Panc1 (cell line): ENCODE data around the gene GRP. TPM values are rescaled to one million over a fixed set of nuclear protein-coding genes. Genes with fewer than 3 reads are reported as not detected.
A peak's percentile ranks its signal among the peaks of the same experiment; 100 is the strongest.

ENCODE experiments used
- ATAC-seq: fragments of 200-7000 bp; cut with Tn5 transposase; 2 replicates; pipeline ENCODE4 v1.9.1; 2020; ENCODE audit warnings: mild to moderate bottlenecking, moderate library complexity
- BruUV-seq: library from RNA; stranded (reverse); fragments of 400-500 nt; replicated peaks from 2 replicates; lab custom pipeline; 2021; lab: Mats Ljungman, UMichigan
- CTCF ChIA-PET: fragments of 300-600 bp; sonication (Branson Sonifier 250); formaldehyde crosslinking; loops from one replicate; lab custom pipeline; 2022; ENCODE audit warnings: antibody characterized with exemption; lab: Charles Lee
- POLR2A ChIA-PET: fragments of 300-600 bp; sonication (Branson Sonifier 250); formaldehyde crosslinking; loops from one replicate; lab custom pipeline; 2022; ENCODE audit warnings: antibody characterized with exemption; lab: Charles Lee
- DNase-seq: peaks from one replicate; pipeline ENCODE4 v3.0.0-alpha.2; 2010; ENCODE audit warnings: low read depth, low spot score
- H3K27ac ChIP-seq: 2 replicates; pipeline ENCODE4 v1.5.1; 2011; ENCODE audit warnings: mild to moderate bottlenecking, low read length, inconsistent platforms
- H3K27me3 ChIP-seq: fragments of 200-500 bp; sonication (Bioruptor generic); 2 replicates; pipeline ENCODE4 v1.6.0; 2014; ENCODE audit warnings: low read length, inconsistent platforms; ENCODE audit not compliant: control insufficient read depth, insufficient read depth
- H3K36me3 ChIP-seq: fragments of 200-500 bp; sonication (Bioruptor generic); 2 replicates; pipeline ENCODE4 v1.5.1; 2014; ENCODE audit warnings: inconsistent platforms, mild to moderate bottlenecking, low read length, moderate library complexity; ENCODE audit not compliant: control insufficient read depth, insufficient read depth
- H3K4me1 ChIP-seq: 2 replicates; pipeline ENCODE4 v1.5.1; 2011; ENCODE audit warnings: inconsistent platforms, mild to moderate bottlenecking, low read length, moderate library complexity; ENCODE audit not compliant: control insufficient read depth, insufficient read depth
- H3K4me3 ChIP-seq, 2 experiments: 2 replicates each; pipeline ENCODE4 v1.5.1; 2011 to 2012; ENCODE audit warnings: low read depth in 2 of 2, low read length in 2 of 2, mild to moderate bottlenecking in 2 of 2, inconsistent platforms in 1 of 2, moderate library complexity in 1 of 2
- H3K9me3 ChIP-seq: fragments of 200-500 bp; sonication (Bioruptor generic); 2 replicates; pipeline ENCODE4 v1.5.1; 2014; ENCODE audit warnings: low read depth, mild to moderate bottlenecking, inconsistent platforms, low read length, moderate library complexity; ENCODE audit not compliant: control insufficient read depth, insufficient read depth
- POLR2AphosphoS5 ChIP-seq: IDR thresholded peaks from 2 replicates; pipeline ENCODE4 v1.6.1; 2012; ENCODE audit warnings: mild to moderate bottlenecking, low read depth, low read length, moderate library complexity
- SIN3A ChIP-seq: IDR thresholded peaks from 2 replicates; pipeline ENCODE4 v1.6.1; 2012; ENCODE audit warnings: low read depth, mild to moderate bottlenecking, low read length, moderate library complexity, borderline replicate concordance; ENCODE audit not compliant: insufficient read depth
- TCF7L2 ChIP-seq: IDR thresholded peaks from 2 replicates; pipeline ENCODE4 v1.6.1; 2011; ENCODE audit warnings: mild to moderate bottlenecking, low read depth, low read length, inconsistent platforms
- in situ Hi-C: cut with HindIII; loops from 2 replicates; pipeline ENCODE4 v1.10.0; 2016; ENCODE audit warnings: low sequenced_read_pairs, low pct_unique_long_range_greater_than_20kb
- intact Hi-C: fragments of 100-400 bp; cut with micrococcal nuclease; formaldehyde crosslinking; loops from one replicate; pipeline ENCODE4 v1.10.0; 2022; ENCODE audit not compliant: unreplicated experiment
- total RNA-seq: library from RNA; stranded (reverse); gene quantifications from one replicate; pipeline ENCODE4 v1.2.1, GENCODE V29; 2021; ENCODE audit not compliant: unreplicated experiment
- TF ChIP-seq, protein P1 (sequence below): fragments of 450-650 bp; IDR thresholded peaks from 2 replicates; pipeline ENCODE4 v1.5.1; 2017; ENCODE audit warnings: mild to moderate bottlenecking
- TF ChIP-seq, protein P2 (sequence below), 2 experiments: IDR thresholded peaks; 2 replicates each; pipeline ENCODE4 v1.6.1; 2011 to 2012; ENCODE audit warnings: low read depth in 2 of 2, control low read depth in 1 of 2, low read length in 1 of 2, mild to moderate bottlenecking in 1 of 2, moderate library complexity in 1 of 2; ENCODE audit not compliant: insufficient read depth in 1 of 2

Gene GRP
- total RNA-seq, 1 experiment from 2014 or later, result not detected

DNA sequence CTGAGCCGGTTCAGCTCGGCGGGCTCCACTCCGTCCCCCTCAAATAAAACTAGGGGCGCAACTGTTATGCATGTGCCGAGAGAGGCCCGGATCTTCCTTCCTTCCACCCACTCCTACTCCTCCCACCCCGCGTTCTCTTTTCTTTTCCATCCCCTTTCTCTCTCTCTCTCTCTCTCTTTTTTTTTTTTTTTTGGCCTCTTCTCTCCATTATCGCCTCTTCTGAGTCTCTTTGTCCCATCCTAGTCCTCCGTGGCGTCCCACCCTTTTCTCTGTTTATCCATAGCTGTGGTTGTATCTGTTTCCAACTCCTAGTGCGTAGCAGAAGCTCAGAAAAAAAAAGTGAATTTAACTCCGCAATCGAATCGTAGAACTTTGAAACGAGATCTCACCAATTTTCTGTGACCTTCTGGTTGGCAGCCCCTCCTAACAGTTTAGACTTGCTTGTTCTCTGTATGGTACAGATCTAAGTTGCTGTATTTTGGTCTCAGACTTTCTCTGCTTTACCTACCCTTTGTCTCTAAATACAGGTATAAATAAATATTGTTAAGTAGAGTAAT is 49.7 kb downstream of the GRP start:
- Histone ChIP-seq H3K27ac (no peak overlapping the region), H3K9me3 (no peaks in the 10 kb centered on the region), H3K36me3 (no peaks in the 10 kb centered on the region), H3K4me3 (peak overlapping the region; percentile 27 to 37), H3K27me3 (peaks cover 17% of the 10 kb centered on the region), H3K4me1 (no peaks in the 10 kb centered on the region)
- ATAC-seq (no peak), DNase-seq (no peak)
- ChIA-PET CTCF (interaction anchor here (1.9 kb wide), 1 partner anchor 133 kb away, joined by 4 read pairs; no protein-coding TSS in a partner anchor), POLR2A (no interaction called here)
- TF ChIP-seq, protein P1, sequence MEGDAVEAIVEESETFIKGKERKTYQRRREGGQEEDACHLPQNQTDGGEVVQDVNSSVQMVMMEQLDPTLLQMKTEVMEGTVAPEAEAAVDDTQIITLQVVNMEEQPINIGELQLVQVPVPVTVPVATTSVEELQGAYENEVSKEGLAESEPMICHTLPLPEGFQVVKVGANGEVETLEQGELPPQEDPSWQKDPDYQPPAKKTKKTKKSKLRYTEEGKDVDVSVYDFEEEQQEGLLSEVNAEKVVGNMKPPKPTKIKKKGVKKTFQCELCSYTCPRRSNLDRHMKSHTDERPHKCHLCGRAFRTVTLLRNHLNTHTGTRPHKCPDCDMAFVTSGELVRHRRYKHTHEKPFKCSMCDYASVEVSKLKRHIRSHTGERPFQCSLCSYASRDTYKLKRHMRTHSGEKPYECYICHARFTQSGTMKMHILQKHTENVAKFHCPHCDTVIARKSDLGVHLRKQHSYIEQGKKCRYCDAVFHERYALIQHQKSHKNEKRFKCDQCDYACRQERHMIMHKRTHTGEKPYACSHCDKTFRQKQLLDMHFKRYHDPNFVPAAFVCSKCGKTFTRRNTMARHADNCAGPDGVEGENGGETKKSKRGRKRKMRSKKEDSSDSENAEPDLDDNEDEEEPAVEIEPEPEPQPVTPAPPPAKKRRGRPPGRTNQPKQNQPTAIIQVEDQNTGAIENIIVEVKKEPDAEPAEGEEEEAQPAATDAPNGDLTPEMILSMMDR, result no peak
- TF ChIP-seq, protein P2, sequence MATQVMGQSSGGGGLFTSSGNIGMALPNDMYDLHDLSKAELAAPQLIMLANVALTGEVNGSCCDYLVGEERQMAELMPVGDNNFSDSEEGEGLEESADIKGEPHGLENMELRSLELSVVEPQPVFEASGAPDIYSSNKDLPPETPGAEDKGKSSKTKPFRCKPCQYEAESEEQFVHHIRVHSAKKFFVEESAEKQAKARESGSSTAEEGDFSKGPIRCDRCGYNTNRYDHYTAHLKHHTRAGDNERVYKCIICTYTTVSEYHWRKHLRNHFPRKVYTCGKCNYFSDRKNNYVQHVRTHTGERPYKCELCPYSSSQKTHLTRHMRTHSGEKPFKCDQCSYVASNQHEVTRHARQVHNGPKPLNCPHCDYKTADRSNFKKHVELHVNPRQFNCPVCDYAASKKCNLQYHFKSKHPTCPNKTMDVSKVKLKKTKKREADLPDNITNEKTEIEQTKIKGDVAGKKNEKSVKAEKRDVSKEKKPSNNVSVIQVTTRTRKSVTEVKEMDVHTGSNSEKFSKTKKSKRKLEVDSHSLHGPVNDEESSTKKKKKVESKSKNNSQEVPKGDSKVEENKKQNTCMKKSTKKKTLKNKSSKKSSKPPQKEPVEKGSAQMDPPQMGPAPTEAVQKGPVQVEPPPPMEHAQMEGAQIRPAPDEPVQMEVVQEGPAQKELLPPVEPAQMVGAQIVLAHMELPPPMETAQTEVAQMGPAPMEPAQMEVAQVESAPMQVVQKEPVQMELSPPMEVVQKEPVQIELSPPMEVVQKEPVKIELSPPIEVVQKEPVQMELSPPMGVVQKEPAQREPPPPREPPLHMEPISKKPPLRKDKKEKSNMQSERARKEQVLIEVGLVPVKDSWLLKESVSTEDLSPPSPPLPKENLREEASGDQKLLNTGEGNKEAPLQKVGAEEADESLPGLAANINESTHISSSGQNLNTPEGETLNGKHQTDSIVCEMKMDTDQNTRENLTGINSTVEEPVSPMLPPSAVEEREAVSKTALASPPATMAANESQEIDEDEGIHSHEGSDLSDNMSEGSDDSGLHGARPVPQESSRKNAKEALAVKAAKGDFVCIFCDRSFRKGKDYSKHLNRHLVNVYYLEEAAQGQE (IDR thresholded peaks at IDR 0.05; ENCODE audit: insufficient read depth in 1 of 2, low read depth in 2 of 2, low read length in 1 of 2), result no peak
- no peak for TF ChIP-seq SIN3A
- TF ChIP-seq POLR2AphosphoS5, result no peak
- TF ChIP-seq TCF7L2, result no peak
- no TSS peak for BruUV-seq
- intact Hi-C loops (no loop called here), in situ Hi-C loops (no loop called here)

DNA sequence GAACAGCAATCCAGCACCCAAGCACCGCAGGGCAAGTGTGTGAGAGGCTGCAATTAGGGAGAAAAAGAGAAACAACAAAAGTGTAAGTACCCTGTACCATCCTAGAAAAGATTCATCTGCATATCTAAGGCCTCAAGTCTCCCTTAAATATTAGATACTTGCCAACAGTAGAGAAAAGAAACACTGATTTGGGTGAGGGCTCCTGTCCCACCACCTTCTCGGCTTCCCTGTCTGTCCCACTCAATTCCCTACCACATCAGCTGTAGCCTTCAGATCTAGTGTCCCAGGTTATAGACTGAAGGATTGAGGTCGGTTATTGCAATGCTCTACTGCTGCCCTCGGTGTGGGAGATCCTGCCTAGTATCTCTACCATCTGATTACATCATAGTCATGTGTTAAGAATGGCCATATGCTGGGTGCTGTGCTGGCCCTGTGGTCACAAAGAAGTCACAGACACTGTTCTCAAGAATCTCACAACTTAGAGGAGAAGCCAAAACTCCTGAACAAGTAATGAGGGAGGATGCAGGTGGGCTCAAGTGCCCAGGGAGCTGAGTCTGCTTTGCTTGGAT is 50.8 kb downstream of the GRP start:
- ChIA-PET POLR2A (no interaction called here), CTCF (no interaction called here)
- DNase-seq (no peak), ATAC-seq (no peak)
- Histone ChIP-seq H3K36me3 (no peaks in the 10 kb centered on the region), H3K4me1 (no peaks in the 10 kb centered on the region), H3K27ac (no peak overlapping the region), H3K9me3 (no peaks in the 10 kb centered on the region), H3K4me3 (no peak overlapping the region), H3K27me3 (peaks cover 17% of the 10 kb centered on the region)
- TF ChIP-seq, protein P1, result no peak
- TF ChIP-seq POLR2AphosphoS5 (no peak), SIN3A (no peak), TCF7L2 (no peak)
- TF ChIP-seq, protein P2 (IDR thresholded peaks at IDR 0.05; ENCODE audit: insufficient read depth in 1 of 2, low read depth in 2 of 2, low read length in 1 of 2), result no peak
- BruUV-seq, result no TSS peak
- intact Hi-C loops, result no loop called here
- in situ Hi-C loops, result no loop called here
